CD4-positive, alpha-beta T cell treated with Interleukin-15 for 1 hour (primary cell): ENCODE results near the gene CEP135.
A peak's percentile ranks its signal among the peaks of the same experiment; 100 is the strongest.
"Not testable (repeated sequence)": the region's sequence is repeated elsewhere in the genome, so short reads cannot be mapped to it uniquely, and the experiment has no call there.

Source experiments
- DNase-seq: peaks from one replicate; pipeline ENCODE4 v3.0.0-alpha.2; 2020

The CEP135 gene

GRCh38 chr4:55941881-55942396, 6.8 kb upstream of the CEP135 start:
- DNase-seq: no peak

GRCh38 chr4:55947254-55947882, 1.4 kb upstream of the CEP135 start:
- peak; percentile 37 for DNase-seq

DNA sequence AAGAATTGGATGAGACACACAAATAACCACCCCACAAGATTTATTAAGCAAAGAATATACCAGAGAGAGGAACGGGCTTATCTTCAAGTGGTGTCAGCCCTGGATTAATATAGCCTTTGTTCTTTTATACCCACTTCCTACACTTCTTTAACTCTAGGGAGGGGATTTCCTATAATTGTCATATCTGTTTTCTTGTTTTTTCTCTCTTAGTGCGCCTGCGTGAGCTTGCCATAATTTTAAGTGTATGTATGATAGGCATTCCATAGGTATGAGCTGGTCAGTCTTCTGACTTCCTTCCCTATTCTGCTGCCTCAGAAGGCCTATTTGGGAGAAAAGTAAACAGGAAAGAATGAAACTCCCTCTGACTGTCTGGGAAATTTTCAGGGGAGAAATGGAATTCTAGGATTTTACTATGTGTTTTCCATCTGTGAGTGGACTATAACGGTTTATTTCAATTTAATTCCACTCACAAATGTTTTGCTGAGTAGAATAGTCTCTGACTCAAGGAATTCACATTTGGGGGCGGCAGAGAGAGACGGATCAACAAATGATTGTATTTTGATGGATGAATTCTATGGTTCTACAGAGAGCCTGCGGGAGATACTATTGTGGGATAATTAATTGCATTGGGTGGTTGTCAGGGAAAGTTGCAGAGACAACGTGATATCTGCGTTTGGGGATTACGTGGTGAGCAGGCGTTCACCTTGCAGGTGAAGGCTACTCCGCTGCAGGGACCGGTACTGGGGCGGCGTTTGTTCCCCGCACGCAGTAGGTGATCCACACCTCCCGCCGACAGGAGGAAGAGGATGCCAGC, 626 bp upstream of the CEP135 start:
- peak; percentile 66 for DNase-seq

- DNase-seq: no peak
These were observed 697 bp downstream of the CEP135 start for GRCh38 chr4:55949482-55949802.

GRCh38 chr4:55951191-55951922, 2.6 kb downstream of the CEP135 start:
- DNase-seq: no peak

- DNase-seq: no peak
These were observed 7.0 kb downstream of the CEP135 start for GRCh38 chr4:55955710-55956109.

- no peak for DNase-seq
These were observed 10.9 kb downstream of the CEP135 start for GRCh38 chr4:55959655-55960054.

- no peak for DNase-seq
These were observed 15.3 kb downstream of the CEP135 start for GRCh38 chr4:55964046-55964445.

GRCh38 chr4:55965585-55965984, 16.8 kb downstream of the CEP135 start:
- DNase-seq: no peak

DNA sequence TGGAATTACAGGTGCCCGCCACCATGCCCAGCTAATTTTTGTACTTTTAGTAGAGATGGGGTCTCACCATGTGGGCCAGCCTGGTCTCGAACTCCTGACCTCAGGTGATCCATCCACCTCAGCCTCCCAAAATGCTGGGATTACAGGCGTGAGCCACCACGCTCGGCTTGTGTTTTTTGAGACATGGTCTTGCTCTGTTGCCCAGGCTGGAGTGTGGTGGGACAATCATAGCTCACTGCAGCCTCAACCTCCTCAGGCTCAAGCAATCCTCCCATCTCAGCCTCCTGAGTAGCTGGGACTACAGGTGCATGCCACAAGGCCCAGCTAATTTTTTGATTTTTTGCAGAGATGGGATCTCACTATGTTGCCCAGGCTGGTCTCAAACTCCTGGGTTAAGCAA, 17.6 kb downstream of the CEP135 start:
- not testable (repeated sequence) for DNase-seq

DNA sequence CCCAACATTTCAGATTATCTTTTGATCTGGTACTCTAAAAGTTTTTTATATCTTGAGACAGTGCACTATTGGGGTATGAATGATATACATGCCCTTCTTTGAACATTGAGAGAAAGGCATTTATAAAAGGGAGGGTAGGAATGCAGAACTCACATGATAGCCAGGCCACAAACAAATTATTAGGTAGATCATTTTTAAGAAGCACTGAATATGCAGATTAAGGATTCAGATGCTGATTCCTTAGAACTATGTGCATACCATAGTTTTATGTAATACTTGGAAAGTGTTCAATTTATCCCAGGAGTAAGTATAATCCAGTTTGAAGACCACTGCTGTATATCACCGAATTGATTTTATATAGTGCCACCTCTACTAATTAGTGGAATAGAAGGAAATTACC, 18.6 kb downstream of the CEP135 start:
- no peak for DNase-seq

DNA sequence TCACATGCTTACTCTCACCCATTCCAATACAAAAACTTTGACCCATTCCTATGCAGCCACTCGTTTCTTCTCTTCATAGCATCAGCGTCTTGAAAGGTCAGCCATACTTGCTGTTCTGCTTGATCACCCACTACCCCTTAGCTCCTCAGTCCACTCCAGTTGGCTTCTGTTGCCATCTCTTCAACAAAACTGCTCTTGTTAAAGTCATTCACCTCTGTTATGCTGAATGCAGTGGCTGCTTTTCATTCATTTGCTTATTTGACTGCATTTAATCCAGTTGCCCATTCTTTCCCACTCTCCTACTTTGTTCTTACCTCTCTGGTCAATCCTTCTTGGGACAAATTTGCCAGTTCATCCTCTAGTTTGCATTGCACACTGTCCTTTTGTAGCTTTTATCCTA, 24.9 kb downstream of the CEP135 start:
- DNase-seq: no peak

DNA sequence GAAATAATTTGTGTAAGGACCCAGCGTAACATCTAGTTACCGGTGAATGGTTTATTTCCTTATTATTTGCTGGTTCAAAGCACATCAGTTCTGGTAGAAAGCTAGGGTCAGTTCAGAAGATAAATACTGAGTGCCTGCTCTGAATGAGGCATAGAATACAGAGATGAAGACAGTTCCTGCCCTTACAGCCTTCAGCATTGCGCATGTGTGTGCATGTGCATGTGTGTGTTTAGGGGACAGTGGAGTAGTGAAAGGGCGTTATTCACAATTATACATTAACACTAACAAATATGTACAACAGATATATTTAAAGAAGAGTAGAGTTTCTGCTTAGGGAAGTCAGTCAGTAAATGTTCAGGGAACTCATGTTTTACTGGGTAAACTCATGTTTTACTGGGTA, 29.1 kb downstream of the CEP135 start:
- DNase-seq: no peak

DNA sequence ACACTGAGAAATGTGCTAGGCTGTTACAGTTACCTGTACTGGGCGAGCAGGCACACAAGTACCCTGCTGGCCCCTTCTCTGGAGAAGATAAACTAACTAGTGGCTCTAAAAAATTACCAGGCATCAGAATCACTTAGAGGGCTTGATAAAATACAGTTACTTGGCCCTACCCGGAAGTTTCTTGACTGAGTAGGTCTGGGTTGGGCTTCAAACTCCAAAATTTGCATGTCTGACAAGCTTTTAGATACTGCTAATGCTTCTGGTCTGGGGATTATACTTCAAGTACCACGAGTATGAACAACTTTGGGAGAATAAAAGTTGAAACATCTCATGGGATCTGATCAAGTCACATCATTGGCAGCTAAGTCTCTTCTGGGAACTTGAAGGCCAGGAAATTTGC, 30.8 kb downstream of the CEP135 start:
- DNase-seq: no peak

DNA sequence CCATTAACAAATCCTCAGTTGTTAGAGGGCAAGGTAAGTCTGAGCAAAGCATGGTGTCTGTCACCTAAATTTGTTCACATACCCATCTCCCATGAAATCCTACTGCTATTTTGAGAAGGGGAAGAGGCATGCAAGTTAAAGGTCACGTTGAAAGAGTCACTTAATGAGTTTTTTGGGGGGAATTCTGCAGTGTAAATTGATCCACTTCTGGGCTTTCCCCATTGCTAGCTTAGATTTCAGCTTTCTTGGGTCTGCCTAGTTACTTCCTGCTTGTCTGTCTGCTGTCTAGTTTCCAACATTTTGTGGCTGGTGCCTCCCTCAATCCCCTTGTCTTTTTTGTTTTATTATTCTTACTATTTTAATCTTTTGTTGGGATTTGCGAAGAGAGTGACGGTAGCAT, 32.0 kb downstream of the CEP135 start:
- no peak for DNase-seq

- no peak for DNase-seq
These were observed 34.2 kb downstream of the CEP135 start for GRCh38 chr4:55982976-55983375.

GRCh38 chr4:55989766-55990165, 41.0 kb downstream of the CEP135 start:
- no peak for DNase-seq

DNA sequence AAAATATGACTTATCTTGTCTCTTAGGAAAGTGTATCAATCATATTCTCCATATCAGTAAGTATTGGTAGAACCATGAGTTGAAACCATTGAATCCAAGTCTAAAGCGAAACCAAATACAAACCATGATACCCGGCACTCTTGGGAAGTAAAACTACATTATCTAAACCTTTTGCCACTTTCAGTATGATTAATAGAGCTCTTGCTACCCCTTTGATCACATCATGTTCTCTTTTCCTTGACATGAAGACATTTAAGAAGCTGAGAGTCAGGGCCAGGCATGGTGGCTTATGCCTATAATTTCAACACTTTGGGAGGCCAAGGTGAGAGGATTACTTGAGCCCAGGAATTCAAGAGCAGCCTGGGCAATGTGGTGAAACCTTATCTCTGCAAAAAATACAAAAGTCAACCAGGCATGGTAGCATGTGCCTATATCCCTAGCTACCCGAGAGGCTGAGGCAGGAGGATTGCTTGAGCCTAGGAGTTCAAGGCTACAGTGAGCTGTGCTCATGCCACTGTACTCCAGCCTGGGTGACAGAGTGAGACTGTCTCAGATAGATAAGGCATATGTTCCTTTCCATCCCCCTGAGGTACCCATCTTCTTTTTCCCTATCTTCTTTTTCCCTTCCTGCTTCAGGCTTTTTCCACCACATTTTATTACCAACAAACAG, 45.4 kb downstream of the CEP135 start:
- DNase-seq: no peak

- no peak for DNase-seq
These were observed 47.9 kb downstream of the CEP135 start for GRCh38 chr4:55996646-55997045.

DNA sequence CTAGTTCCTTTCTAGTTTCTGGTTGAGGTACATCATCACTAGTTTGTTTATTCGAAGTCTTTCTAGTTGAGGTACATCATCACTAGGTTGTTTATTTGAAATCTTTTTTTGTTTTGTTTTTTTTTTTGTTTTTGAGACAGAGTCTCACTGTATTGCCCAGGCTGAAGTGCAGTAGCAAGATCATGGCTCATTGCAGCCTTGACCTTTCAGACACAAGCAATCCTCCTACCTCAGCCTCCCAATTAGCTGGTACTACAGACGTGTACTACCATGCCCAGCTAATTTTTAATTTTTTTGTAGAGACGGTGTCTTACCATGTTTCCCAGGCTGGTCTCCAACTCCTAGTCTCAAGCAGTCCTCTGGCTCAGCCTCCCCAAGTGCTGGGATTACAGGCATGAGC, 54.9 kb downstream of the CEP135 start:
- DNase-seq: no peak

DNA sequence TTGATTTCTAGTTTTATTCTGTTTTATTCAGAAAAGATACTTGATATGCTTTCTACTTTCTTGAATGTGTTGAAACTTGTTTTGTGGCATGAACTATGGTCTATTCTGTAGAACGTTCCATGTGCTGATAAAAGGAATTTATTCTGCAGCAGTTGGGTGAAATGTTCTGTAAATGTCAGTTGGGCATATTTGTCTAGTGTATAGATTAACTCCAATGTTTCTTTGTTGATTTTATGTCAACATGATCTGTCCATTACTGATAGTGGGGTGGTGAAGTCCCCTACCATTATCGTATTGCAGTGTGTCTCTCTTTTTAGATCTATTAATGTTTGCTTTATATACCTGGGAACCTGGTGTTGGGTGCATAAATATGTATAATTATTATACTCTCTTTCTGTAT, 55.5 kb downstream of the CEP135 start:
- no peak for DNase-seq

DNA sequence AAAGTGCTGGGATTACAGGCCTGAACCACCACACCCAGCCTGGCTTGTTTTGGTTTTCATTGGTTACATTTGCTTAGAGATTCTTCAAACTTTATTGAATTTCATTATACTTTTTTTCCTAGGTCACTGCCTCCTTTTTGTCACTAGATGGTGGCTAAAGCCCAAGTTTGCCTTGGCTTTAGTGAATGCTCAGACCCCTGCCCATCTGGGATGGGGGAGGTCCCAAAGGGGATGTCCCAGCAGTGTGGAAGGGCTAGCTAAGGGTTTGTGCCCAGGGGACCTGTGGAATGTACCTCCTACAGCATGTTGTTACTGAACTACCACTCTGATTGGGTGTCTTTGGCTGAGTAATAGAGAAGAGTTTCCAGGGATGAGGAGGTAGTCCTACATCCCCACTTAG, 58.4 kb downstream of the CEP135 start:
- no peak for DNase-seq

GRCh38 chr4:56008206-56008605, 59.5 kb downstream of the CEP135 start:
- no peak for DNase-seq
